ENCODE data around the gene ANKRD34A.

GRCh38 chr1:145993618-145994390 is 29.4 kb upstream of the ANKRD34A start:
- TF ChIP-seq EZH2phosphoT487 (IDR thresholded peaks at IDR 0.05; ENCODE audit: low read length) (no peak), CTCF (IDR thresholded peaks at IDR 0.05; ENCODE audit: low read length) (no peak), EZH2 (optimal IDR thresholded peaks at IDR 0.05; ENCODE audit: low read depth, low read length) (no peak)

Measured in MM.1S (cell line).